Stomach smooth muscle (tissue), 2 donors: Measurements from ENCODE around the gene DGKZ.

Source experiments
- H3K27ac ChIP-seq: one replicate; pipeline ENCODE4 v1.7.0; 2013; ENCODE audit warnings: mild to moderate bottlenecking, low read length, inconsistent platforms
- H3K27me3 ChIP-seq, 2 donors: one replicate each; pipeline ENCODE4 v1.7.0; 2013; ENCODE audit warnings: low read length in 2 of 2; ENCODE audit not compliant: insufficient read depth in 2 of 2, control insufficient read depth in 1 of 2
- H3K36me3 ChIP-seq, 2 donors: one replicate each; pipeline ENCODE4 v1.7.0; 2013; ENCODE audit warnings: low read length in 2 of 2; ENCODE audit not compliant: control insufficient read depth in 2 of 2, insufficient read depth in 2 of 2
- H3K4me1 ChIP-seq: one replicate; pipeline ENCODE4 v1.7.0; 2013; ENCODE audit warnings: low read length; ENCODE audit not compliant: control insufficient read depth, insufficient read depth
- H3K4me3 ChIP-seq, 2 donors: one replicate each; pipeline ENCODE4 v1.7.0; 2013; ENCODE audit warnings: low read length in 2 of 2
- H3K9ac ChIP-seq, 2 donors: one replicate each; pipeline ENCODE4 v1.7.0; 2013; ENCODE audit warnings: low read length in 2 of 2, mild to moderate bottlenecking in 1 of 2
- H3K9me3 ChIP-seq, 2 donors: one replicate each; pipeline ENCODE4 v1.7.0; 2013; ENCODE audit warnings: low read length in 2 of 2; ENCODE audit not compliant: control insufficient read depth in 2 of 2
- donor health status: healthy.
- donor health status: Pancreatic carcinoma.

The DGKZ gene

GRCh38 chr11:46360878-46361277 lies 13.6 kb downstream of the DGKZ start:
- H3K4me1 ChIP-seq = peaks cover 36% of the 10 kb centered on the region
- peak overlapping the region; percentile 85 to 87 for H3K9ac ChIP-seq
- H3K9me3 ChIP-seq = no peaks in the 10 kb centered on the region
- H3K27me3 ChIP-seq = no peaks in the 10 kb centered on the region
- H3K4me3 ChIP-seq = peak overlapping the region; percentile 82 to 83
- H3K36me3 ChIP-seq = no peaks in the 10 kb centered on the region
- peak overlapping the region; percentile 94 for H3K27ac ChIP-seq

- Histone ChIP-seq H3K27ac (peak overlapping the region; percentile 94), H3K36me3 (no peaks in the 10 kb centered on the region), H3K4me1 (peaks cover 39% of the 10 kb centered on the region), H3K9ac (peak overlapping the region; percentile 85 to 87), H3K4me3 (peak overlapping the region; percentile 82 to 83), H3K27me3 (no peaks in the 10 kb centered on the region), H3K9me3 (no peaks in the 10 kb centered on the region)
Observed at GRCh38 chr11:46361283-46362155, 14.3 kb downstream of the DGKZ start.

- Histone ChIP-seq H3K9me3 (no peaks in the 10 kb centered on the region), H3K4me3 (peak overlapping the region; percentile 82 to 83), H3K36me3 (no peaks in the 10 kb centered on the region), H3K27me3 (no peaks in the 10 kb centered on the region), H3K27ac (peak overlapping the region; percentile 94), H3K4me1 (peaks cover 44% of the 10 kb centered on the region), H3K9ac (peak overlapping the region; percentile 85 to 87)
Observed at GRCh38 chr11:46362156-46363030, 15.1 kb downstream of the DGKZ start.

GRCh38 chr11:46363031-46363407 lies 15.8 kb downstream of the DGKZ start:
- no peaks in the 10 kb centered on the region for H3K9me3 ChIP-seq
- H3K36me3 ChIP-seq = peaks cover 1% of the 10 kb centered on the region in 2 donors
- H3K4me1 ChIP-seq = peaks cover 48% of the 10 kb centered on the region
- no peaks in the 10 kb centered on the region for H3K27me3 ChIP-seq
- peak overlapping the region in 1 of 2 donors; percentile 82 for H3K4me3 ChIP-seq
- peak overlapping the region; percentile 85 to 87 for H3K9ac ChIP-seq
- peak overlapping the region; percentile 94 for H3K27ac ChIP-seq

GRCh38 chr11:46363455-46364005 lies 16.3 kb downstream of the DGKZ start:
- Histone ChIP-seq H3K36me3 (peaks cover 6% of the 10 kb centered on the region in 2 donors), H3K4me1 (peaks cover 49% of the 10 kb centered on the region), H3K4me3 (peak overlapping the region in 1 of 2 donors; percentile 82), H3K27ac (peak overlapping the region; percentile 94), H3K9me3 (no peaks in the 10 kb centered on the region), H3K9ac (peak overlapping the region in 1 of 2 donors; percentile 87), H3K27me3 (no peaks in the 10 kb centered on the region)

GRCh38 chr11:46364056-46364455 lies 16.8 kb downstream of the DGKZ start:
- Histone ChIP-seq H3K9ac (no peak overlapping the region), H3K9me3 (no peaks in the 10 kb centered on the region), H3K4me1 (peaks cover 49% of the 10 kb centered on the region), H3K27ac (peak overlapping the region; percentile 94), H3K27me3 (no peaks in the 10 kb centered on the region), H3K36me3 (peaks cover 7 to 8% of the 10 kb centered on the region in 2 donors), H3K4me3 (no peak overlapping the region)

- no peak overlapping the region for H3K9ac ChIP-seq
- H3K9me3 ChIP-seq = no peaks in the 10 kb centered on the region
- H3K4me3 ChIP-seq = no peak overlapping the region
- H3K27ac ChIP-seq = no peak overlapping the region
- H3K27me3 ChIP-seq = no peaks in the 10 kb centered on the region
- H3K36me3 ChIP-seq = peaks cover 8 to 9% of the 10 kb centered on the region in 2 donors
- peaks cover 54% of the 10 kb centered on the region for H3K4me1 ChIP-seq
Observed at GRCh38 chr11:46364791-46365190, 17.5 kb downstream of the DGKZ start.

- no peaks in the 10 kb centered on the region for H3K27me3 ChIP-seq
- no peak overlapping the region for H3K27ac ChIP-seq
- H3K4me3 ChIP-seq = no peak overlapping the region
- H3K9ac ChIP-seq = no peak overlapping the region
- H3K36me3 ChIP-seq = peaks cover 15 to 19% of the 10 kb centered on the region in 2 donors
- H3K4me1 ChIP-seq = peaks cover 50% of the 10 kb centered on the region
- no peaks in the 10 kb centered on the region for H3K9me3 ChIP-seq
Observed at GRCh38 chr11:46366260-46366659, 19.0 kb downstream of the DGKZ start.

- Histone ChIP-seq H3K9me3 (no peaks in the 10 kb centered on the region), H3K4me1 (peaks cover 46% of the 10 kb centered on the region), H3K27me3 (no peaks in the 10 kb centered on the region), H3K36me3 (peaks cover 15 to 23% of the 10 kb centered on the region in 2 donors), H3K27ac (no peak overlapping the region), H3K4me3 (no peak overlapping the region), H3K9ac (no peak overlapping the region)
Observed at GRCh38 chr11:46366661-46367161, 19.4 kb downstream of the DGKZ start.

- Histone ChIP-seq H3K4me3 (no peak overlapping the region), H3K9me3 (no peaks in the 10 kb centered on the region), H3K36me3 (peaks cover 15 to 26% of the 10 kb centered on the region in 2 donors), H3K4me1 (peaks cover 39% of the 10 kb centered on the region), H3K9ac (no peak overlapping the region), H3K27ac (no peak overlapping the region), H3K27me3 (no peaks in the 10 kb centered on the region)
Observed at GRCh38 chr11:46367244-46367915, 20.1 kb downstream of the DGKZ start.
